Measurements from ENCODE around the gene CDKN2B.

CDKN2B gene

DNA sequence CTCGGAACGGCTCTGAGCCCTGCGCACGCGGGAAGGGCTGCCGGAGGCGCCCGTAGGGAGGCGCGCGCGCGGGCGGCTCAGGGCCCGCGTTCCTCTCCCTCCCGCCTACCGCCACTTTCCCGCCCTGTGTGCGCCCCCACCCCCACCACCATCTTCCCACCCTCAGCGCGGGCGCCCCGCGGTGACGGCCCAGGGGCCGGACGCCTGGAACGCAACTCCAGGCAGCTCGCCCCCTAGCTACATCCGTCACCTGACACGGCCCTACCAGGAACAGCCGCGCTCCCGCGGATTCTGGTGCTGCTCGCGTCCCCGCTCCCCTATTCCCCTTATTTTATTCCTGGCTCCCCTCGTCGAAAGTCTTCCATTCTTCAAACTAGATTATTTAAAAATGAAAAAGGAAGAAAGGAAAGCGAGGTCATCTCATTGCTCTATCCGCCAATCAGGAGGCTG is 14.5 kb downstream of the CDKN2B start, which contains the start of gene CDKN2B-AS1 (continued):
- no peak for TF ChIP-seq ZNF701 (tag by site-specific recombination; IDR thresholded peaks at IDR 0.05)
- peak; percentile 94; the same call in 1 of the 2 replicates for TF ChIP-seq HOXC10 (CRISPR knock-in tag; IDR thresholded peaks at IDR 0.05)
- TF ChIP-seq, protein P1, sequence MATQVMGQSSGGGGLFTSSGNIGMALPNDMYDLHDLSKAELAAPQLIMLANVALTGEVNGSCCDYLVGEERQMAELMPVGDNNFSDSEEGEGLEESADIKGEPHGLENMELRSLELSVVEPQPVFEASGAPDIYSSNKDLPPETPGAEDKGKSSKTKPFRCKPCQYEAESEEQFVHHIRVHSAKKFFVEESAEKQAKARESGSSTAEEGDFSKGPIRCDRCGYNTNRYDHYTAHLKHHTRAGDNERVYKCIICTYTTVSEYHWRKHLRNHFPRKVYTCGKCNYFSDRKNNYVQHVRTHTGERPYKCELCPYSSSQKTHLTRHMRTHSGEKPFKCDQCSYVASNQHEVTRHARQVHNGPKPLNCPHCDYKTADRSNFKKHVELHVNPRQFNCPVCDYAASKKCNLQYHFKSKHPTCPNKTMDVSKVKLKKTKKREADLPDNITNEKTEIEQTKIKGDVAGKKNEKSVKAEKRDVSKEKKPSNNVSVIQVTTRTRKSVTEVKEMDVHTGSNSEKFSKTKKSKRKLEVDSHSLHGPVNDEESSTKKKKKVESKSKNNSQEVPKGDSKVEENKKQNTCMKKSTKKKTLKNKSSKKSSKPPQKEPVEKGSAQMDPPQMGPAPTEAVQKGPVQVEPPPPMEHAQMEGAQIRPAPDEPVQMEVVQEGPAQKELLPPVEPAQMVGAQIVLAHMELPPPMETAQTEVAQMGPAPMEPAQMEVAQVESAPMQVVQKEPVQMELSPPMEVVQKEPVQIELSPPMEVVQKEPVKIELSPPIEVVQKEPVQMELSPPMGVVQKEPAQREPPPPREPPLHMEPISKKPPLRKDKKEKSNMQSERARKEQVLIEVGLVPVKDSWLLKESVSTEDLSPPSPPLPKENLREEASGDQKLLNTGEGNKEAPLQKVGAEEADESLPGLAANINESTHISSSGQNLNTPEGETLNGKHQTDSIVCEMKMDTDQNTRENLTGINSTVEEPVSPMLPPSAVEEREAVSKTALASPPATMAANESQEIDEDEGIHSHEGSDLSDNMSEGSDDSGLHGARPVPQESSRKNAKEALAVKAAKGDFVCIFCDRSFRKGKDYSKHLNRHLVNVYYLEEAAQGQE (tag by site-specific recombination; IDR thresholded peaks at IDR 0.05), result no peak
- TF ChIP-seq PRDM1 (tag by site-specific recombination; IDR thresholded peaks at IDR 0.05), result 0 out of 2 replicates have a peak, but pooled peaks have one; percentile 6
- TF ChIP-seq, protein P2, sequence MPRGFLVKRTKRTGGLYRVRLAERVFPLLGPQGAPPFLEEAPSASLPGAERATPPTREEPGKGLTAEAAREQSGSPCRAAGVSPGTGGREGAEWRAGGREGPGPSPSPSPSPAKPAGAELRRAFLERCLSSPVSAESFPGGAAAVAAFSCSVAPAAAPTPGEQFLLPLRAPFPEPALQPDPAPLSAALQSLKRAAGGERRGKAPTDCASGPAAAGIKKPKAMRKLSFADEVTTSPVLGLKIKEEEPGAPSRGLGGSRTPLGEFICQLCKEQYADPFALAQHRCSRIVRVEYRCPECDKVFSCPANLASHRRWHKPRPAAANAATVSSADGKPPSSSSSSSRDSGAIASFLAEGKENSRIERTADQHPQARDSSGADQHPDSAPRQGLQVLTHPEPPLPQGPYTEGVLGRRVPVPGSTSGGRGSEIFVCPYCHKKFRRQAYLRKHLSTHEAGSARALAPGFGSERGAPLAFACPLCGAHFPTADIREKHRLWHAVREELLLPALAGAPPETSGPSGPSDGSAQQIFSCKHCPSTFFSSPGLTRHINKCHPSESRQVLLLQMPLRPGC (tag by site-specific recombination; IDR thresholded peaks at IDR 0.05), result peak; percentile 45
- TF ChIP-seq WT1 (tag by site-specific recombination; IDR thresholded peaks at IDR 0.05), result peak; percentile 35; the same call in 1 of the 2 replicates
- no peak for TF ChIP-seq ZFP69B (tag by site-specific recombination; IDR thresholded peaks at IDR 0.05)
- TF ChIP-seq ZBTB11 (tag by site-specific recombination; conservative IDR thresholded peaks at IDR 0.05; ENCODE audit: low read depth), result peak; percentile 49
- TF ChIP-seq, protein P3, sequence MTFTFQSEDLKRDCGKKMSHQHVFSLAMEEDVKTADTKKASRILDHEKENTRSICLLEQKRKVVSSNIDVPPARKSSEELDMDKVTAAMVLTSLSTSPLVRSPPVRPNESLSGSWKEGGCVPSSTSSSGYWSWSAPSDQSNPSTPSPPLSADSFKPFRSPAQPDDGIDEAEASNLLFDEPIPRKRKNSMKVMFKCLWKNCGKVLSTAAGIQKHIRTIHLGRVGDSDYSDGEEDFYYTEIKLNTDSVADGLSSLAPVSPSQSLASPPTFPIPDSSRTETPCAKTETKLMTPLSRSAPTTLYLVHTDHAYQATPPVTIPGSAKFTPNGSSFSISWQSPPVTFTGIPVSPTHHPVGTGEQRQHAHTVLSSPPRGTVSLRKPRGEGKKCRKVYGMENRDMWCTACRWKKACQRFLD (tag by site-specific recombination; IDR thresholded peaks at IDR 0.05), result no peak
- no peak for TF ChIP-seq ZNF830 (tag by site-specific recombination; IDR thresholded peaks at IDR 0.05; ENCODE audit: low read depth)
- no peak for TF ChIP-seq ZNF114 (tag by site-specific recombination; IDR thresholded peaks at IDR 0.05)
- 0 out of 2 replicates have a peak, but pooled peaks have one; percentile 31 for TF ChIP-seq PRDM6 (tag by site-specific recombination; IDR thresholded peaks at IDR 0.05)
- TF ChIP-seq ZNF664 (tag by site-specific recombination; IDR thresholded peaks at IDR 0.05), result no peak
- no peak for TF ChIP-seq SCRT1 (tag by site-specific recombination; IDR thresholded peaks at IDR 0.05; ENCODE audit: borderline replicate concordance)
- no peak for TF ChIP-seq ZNF837 (tag by site-specific recombination; IDR thresholded peaks at IDR 0.05)
- peak; percentile 28; the same call in 1 of the 2 replicates for TF ChIP-seq ZNF660 (tag by site-specific recombination; IDR thresholded peaks at IDR 0.05)
- TF ChIP-seq ZNF555 (tag by site-specific recombination; conservative IDR thresholded peaks at IDR 0.05), result no peak
- no peak for TF ChIP-seq ZNF670 (tag by site-specific recombination; IDR thresholded peaks at IDR 0.05; ENCODE audit: low read depth)
- TF ChIP-seq ZNF514 (tag by site-specific recombination; IDR thresholded peaks at IDR 0.05), result no peak
- TF ChIP-seq, protein P4, sequence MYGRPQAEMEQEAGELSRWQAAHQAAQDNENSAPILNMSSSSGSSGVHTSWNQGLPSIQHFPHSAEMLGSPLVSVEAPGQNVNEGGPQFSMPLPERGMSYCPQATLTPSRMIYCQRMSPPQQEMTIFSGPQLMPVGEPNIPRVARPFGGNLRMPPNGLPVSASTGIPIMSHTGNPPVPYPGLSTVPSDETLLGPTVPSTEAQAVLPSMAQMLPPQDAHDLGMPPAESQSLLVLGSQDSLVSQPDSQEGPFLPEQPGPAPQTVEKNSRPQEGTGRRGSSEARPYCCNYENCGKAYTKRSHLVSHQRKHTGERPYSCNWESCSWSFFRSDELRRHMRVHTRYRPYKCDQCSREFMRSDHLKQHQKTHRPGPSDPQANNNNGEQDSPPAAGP (tag by site-specific recombination; IDR thresholded peaks at IDR 0.05), result 0 out of 2 replicates have a peak, but pooled peaks have one; percentile 45
- TF ChIP-seq ZNF174 (tag by site-specific recombination; IDR thresholded peaks at IDR 0.05), result no peak
- no peak for TF ChIP-seq REPIN1 (tag by site-specific recombination; IDR thresholded peaks at IDR 0.05; ENCODE audit: low read depth)
- TF ChIP-seq, protein P5, sequence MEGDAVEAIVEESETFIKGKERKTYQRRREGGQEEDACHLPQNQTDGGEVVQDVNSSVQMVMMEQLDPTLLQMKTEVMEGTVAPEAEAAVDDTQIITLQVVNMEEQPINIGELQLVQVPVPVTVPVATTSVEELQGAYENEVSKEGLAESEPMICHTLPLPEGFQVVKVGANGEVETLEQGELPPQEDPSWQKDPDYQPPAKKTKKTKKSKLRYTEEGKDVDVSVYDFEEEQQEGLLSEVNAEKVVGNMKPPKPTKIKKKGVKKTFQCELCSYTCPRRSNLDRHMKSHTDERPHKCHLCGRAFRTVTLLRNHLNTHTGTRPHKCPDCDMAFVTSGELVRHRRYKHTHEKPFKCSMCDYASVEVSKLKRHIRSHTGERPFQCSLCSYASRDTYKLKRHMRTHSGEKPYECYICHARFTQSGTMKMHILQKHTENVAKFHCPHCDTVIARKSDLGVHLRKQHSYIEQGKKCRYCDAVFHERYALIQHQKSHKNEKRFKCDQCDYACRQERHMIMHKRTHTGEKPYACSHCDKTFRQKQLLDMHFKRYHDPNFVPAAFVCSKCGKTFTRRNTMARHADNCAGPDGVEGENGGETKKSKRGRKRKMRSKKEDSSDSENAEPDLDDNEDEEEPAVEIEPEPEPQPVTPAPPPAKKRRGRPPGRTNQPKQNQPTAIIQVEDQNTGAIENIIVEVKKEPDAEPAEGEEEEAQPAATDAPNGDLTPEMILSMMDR (tag by site-specific recombination; IDR thresholded peaks at IDR 0.05), result no peak; the same call in 1 of the 2 replicates
- TF ChIP-seq TCF7L2 (IDR thresholded peaks at IDR 0.05; ENCODE audit: borderline replicate concordance, low read depth, low read length), result no peak
- TF ChIP-seq SETDB1 (IDR thresholded peaks at IDR 0.05; ENCODE audit: insufficient read length, low read length), result no peak
- TF ChIP-seq ZNF404 (tag by site-specific recombination; IDR thresholded peaks at IDR 0.05), result no peak
